IMR-90 (cell line): ENCODE data around the gene UBE2N. TPM values are rescaled to one million over a fixed set of nuclear protein-coding genes. Genes with fewer than 3 reads are reported as not detected.

ENCODE experiments used
- ATAC-seq: fragments of 200-7000 bp; cut with Tn5 transposase; 2 replicates; pipeline ENCODE4 v1.9.1; 2020; ENCODE audit warnings: low read depth, mild to moderate bottlenecking, moderate library complexity
- BruUV-seq: library from RNA; stranded (reverse); fragments of 400-500 nt; replicated peaks from 2 replicates; lab custom pipeline; 2021; lab: Mats Ljungman, UMichigan
- CTCF ChIA-PET: fragments of 300-600 bp; formaldehyde crosslinking; extraction: SDS; loops from one replicate; lab custom pipeline; 2021; ENCODE audit warnings: antibody characterized with exemption; lab: Yijun Ruan, JAX
- POLR2A ChIA-PET: fragments of 300-600 bp; sonication (Branson Sonifier 250); formaldehyde crosslinking; loops from one replicate; lab custom pipeline; 2022; ENCODE audit warnings: antibody characterized with exemption; ENCODE audit not compliant: unreplicated experiment; lab: Charles Lee
- DNase-seq: peaks from one replicate; pipeline ENCODE4 v3.0.0; 2013
- H2AFZ ChIP-seq: replicated peaks from 2 replicates; pipeline ENCODE3; 2013; ENCODE audit warnings: low read length, mild to moderate bottlenecking; ENCODE audit not compliant: poor library complexity
- H2AK5ac ChIP-seq: 2 replicates; pipeline ENCODE4 v1.6.1; 2013; ENCODE audit warnings: low read depth, low read length, inconsistent platforms
- H2AK9ac ChIP-seq: replicated peaks from 2 replicates; pipeline ENCODE3; 2013; ENCODE audit warnings: mild to moderate bottlenecking, low read depth, low read length, moderate library complexity; ENCODE audit not compliant: poor library complexity
- H2BK120ac ChIP-seq: 2 replicates; pipeline ENCODE4 v1.6.1; 2013; ENCODE audit warnings: low read depth, low read length, inconsistent platforms
- H2BK15ac ChIP-seq: 3 replicates; pipeline ENCODE4 v1.6.1; 2013; ENCODE audit warnings: low read depth, low read length, inconsistent platforms
- H2BK20ac ChIP-seq: 2 replicates; pipeline ENCODE4 v1.6.1; 2013; ENCODE audit warnings: low read depth, mild to moderate bottlenecking, inconsistent platforms, low read length, moderate library complexity
- H2BK5ac ChIP-seq: 2 replicates; pipeline ENCODE4 v1.6.1; 2013; ENCODE audit warnings: mild to moderate bottlenecking, low read depth, low read length, inconsistent platforms; ENCODE audit not compliant: poor library complexity, severe bottlenecking
- H3K14ac ChIP-seq: replicated peaks from 2 replicates; pipeline ENCODE4 v1.6.1; 2013; ENCODE audit warnings: low read depth, low read length, inconsistent platforms
- H3K18ac ChIP-seq: 2 replicates; pipeline ENCODE4 v1.6.1; 2013; ENCODE audit warnings: low read depth, low read length, control low read depth
- H3K23ac ChIP-seq: 2 replicates; pipeline ENCODE4 v1.6.1; 2013; ENCODE audit warnings: low read depth, low read length, inconsistent platforms
- H3K27ac ChIP-seq: 2 replicates; pipeline ENCODE4 v1.5.1; 2013; ENCODE audit warnings: mild to moderate bottlenecking, control low read depth, low read length; ENCODE audit not compliant: insufficient read depth
- H3K27me3 ChIP-seq: 2 replicates; pipeline ENCODE4 v1.6.1; 2013; ENCODE audit warnings: low read length; ENCODE audit not compliant: control insufficient read depth, insufficient read depth
- H3K36me3 ChIP-seq: 2 replicates; pipeline ENCODE4 v1.6.1; 2013; ENCODE audit warnings: low read length, mixed read lengths; ENCODE audit not compliant: control insufficient read depth, insufficient read depth
- H3K4ac ChIP-seq: 2 replicates; pipeline ENCODE4 v1.6.1; 2013; ENCODE audit warnings: low read depth, low read length, inconsistent platforms
- H3K4me1 ChIP-seq: 2 replicates; pipeline ENCODE4 v1.6.1; 2013; ENCODE audit warnings: low read length, mixed read lengths; ENCODE audit not compliant: control insufficient read depth, insufficient read depth
- H3K4me2 ChIP-seq: 2 replicates; pipeline ENCODE4 v1.6.1; 2013; ENCODE audit warnings: low read depth, mild to moderate bottlenecking, control low read depth, low read length, moderate library complexity
- H3K4me3 ChIP-seq: 2 replicates; pipeline ENCODE4 v1.5.1; 2013; ENCODE audit warnings: low read depth, mild to moderate bottlenecking, control low read depth, low read length, moderate library complexity; ENCODE audit not compliant: insufficient read depth
- H3K56ac ChIP-seq: 2 replicates; pipeline ENCODE4 v1.6.1; 2013; ENCODE audit warnings: low read length, inconsistent platforms; ENCODE audit not compliant: insufficient read depth; ENCODE audit errors: extremely low read depth
- H3K79me1 ChIP-seq, 2 experiments: 2 replicates each; pipeline ENCODE4 v1.6.1; 2013; ENCODE audit warnings: low read length in 2 of 2, inconsistent platforms in 1 of 2, low read depth in 1 of 2
- H3K9ac ChIP-seq: 2 replicates; pipeline ENCODE4 v1.6.1; 2013; ENCODE audit warnings: low read depth, low read length, control low read depth
- H3K9me1 ChIP-seq: 2 replicates; pipeline ENCODE4 v1.6.1; 2013; ENCODE audit warnings: low read length, inconsistent platforms; ENCODE audit not compliant: insufficient read depth
- H3K9me3 ChIP-seq: 2 replicates; pipeline ENCODE4 v1.6.1; 2013; ENCODE audit warnings: low read length; ENCODE audit not compliant: control insufficient read depth, insufficient read depth
- H4K20me1 ChIP-seq: 2 replicates; pipeline ENCODE4 v1.6.1; 2013; ENCODE audit warnings: low read length, inconsistent platforms; ENCODE audit not compliant: insufficient read depth
- H4K5ac ChIP-seq: 2 replicates; pipeline ENCODE4 v1.6.1; 2013; ENCODE audit warnings: mild to moderate bottlenecking, low read depth, low read length, control low read depth
- H4K8ac ChIP-seq, 2 experiments: 2 replicates each; pipeline ENCODE4 v1.6.1; 2013; ENCODE audit warnings: low read depth in 2 of 2, low read length in 2 of 2, control low read depth in 1 of 2, inconsistent platforms in 1 of 2
- H4K91ac ChIP-seq: 2 replicates; pipeline ENCODE4 v1.6.1; 2013; ENCODE audit warnings: low read depth, low read length, inconsistent platforms; ENCODE audit not compliant: insufficient read depth
- BHLHE40 ChIP-seq: fragments of 150-350 bp; IDR thresholded peaks from 2 replicates; pipeline ENCODE4 v1.6.1; 2016; ENCODE audit warnings: mild to moderate bottlenecking, low read depth, low read length
- CTCF ChIP-seq: conservative IDR thresholded peaks from 2 replicates; pipeline ENCODE4 v1.5.1; 2012; ENCODE audit warnings: mild to moderate bottlenecking, low read depth, low read length, improper control_type of control experiment
- ELK1 ChIP-seq: fragments of 150-350 bp; IDR thresholded peaks from 2 replicates; pipeline ENCODE4 v1.6.1; 2016; ENCODE audit warnings: low read depth, mild to moderate bottlenecking, low read length, moderate library complexity, borderline replicate concordance
- FOS ChIP-seq: fragments of 150-350 bp; IDR thresholded peaks from 2 replicates; pipeline ENCODE4 v1.6.1; 2016; ENCODE audit warnings: low read depth, low read length
- MAFK ChIP-seq: IDR thresholded peaks from 2 replicates; pipeline ENCODE4 v1.6.1; 2012; ENCODE audit warnings: low read depth, low read length, improper control_type of control experiment
- MAZ ChIP-seq: IDR thresholded peaks from 2 replicates; pipeline ENCODE4 v1.6.1; 2012; ENCODE audit warnings: low read depth, mild to moderate bottlenecking, low read length, improper control_type of control experiment, moderate library complexity, borderline replicate concordance
- POLR2A ChIP-seq: IDR thresholded peaks from 2 replicates; pipeline ENCODE4 v1.6.1; 2012; ENCODE audit warnings: mild to moderate bottlenecking, low read depth, low read length
- RAD21 ChIP-seq: IDR thresholded peaks from 2 replicates; pipeline ENCODE4 v1.6.1; 2012; ENCODE audit warnings: low read length, improper control_type of control experiment
- RCOR1 ChIP-seq: IDR thresholded peaks from 2 replicates; pipeline ENCODE4 v1.6.1; 2012; ENCODE audit warnings: mild to moderate bottlenecking, low read length, improper control_type of control experiment; ENCODE audit not compliant: insufficient replicate concordance
- RFX5 ChIP-seq: IDR thresholded peaks from 2 replicates; pipeline ENCODE4 v1.8.0; 2012; ENCODE audit warnings: low read depth, mild to moderate bottlenecking, low read length, moderate library complexity
- SMC3 ChIP-seq: fragments of 150-350 bp; IDR thresholded peaks from 2 replicates; pipeline ENCODE4 v1.6.1; 2016; ENCODE audit warnings: low read depth, mild to moderate bottlenecking, antibody characterized with exemption, low read length, moderate library complexity
- WGBS, 2 experiments: methylation state at CpG; one replicate each; pipeline versions ENCODE4 v1.1.5 to v1.1.7; 2013; ENCODE audit warnings: missing lambda C conversion rate in 2 of 2; ENCODE audit not compliant: insufficient read length in 1 of 2; ENCODE audit errors: extremely low coverage in 2 of 2; 5-methylcytosine and 5-hydroxymethylcytosine counted together
- dilution Hi-C: fragments of 300-500 bp; cut with HindIII; formaldehyde crosslinking; loops from one replicate; pipeline ENCODE4 v1.14.3; 2018; ENCODE audit warnings: low sequenced_read_pairs; ENCODE audit not compliant: unreplicated experiment
- in situ Hi-C: fragments of 300-500 bp; cut with MboI; formaldehyde crosslinking; loops from 3 replicates; pipeline ENCODE4 v1.14.3; 2019; ENCODE audit warnings: low sequenced_read_pairs, inconsistent platforms, mixed read lengths
- intact Hi-C: fragments of 100-400 bp; cut with micrococcal nuclease; formaldehyde crosslinking; loops from 2 replicates; pipeline ENCODE4 v1.10.0; 2022
- polyA plus RNA-seq, 3 experiments: library from polyadenylated mRNA; depleted of rRNA; stranded (reverse); fragments of >200 nt; gene quantifications; 2 replicates each; pipeline ENCODE4 v1.2.3, GENCODE V29; 2012; ENCODE audit warnings: low replicate concordance in 1 of 3
- total RNA-seq: library from RNA; depleted of rRNA; stranded (reverse); fragments of >200 nt; gene quantifications from 2 replicates; pipeline ENCODE4 v1.2.3, GENCODE V29; 2012

Gene UBE2N
- total and polyA plus RNA-seq, 2 of the 4 experiments (the other 2 are of a cell fraction) = 64.5 to 103 TPM

DNA sequence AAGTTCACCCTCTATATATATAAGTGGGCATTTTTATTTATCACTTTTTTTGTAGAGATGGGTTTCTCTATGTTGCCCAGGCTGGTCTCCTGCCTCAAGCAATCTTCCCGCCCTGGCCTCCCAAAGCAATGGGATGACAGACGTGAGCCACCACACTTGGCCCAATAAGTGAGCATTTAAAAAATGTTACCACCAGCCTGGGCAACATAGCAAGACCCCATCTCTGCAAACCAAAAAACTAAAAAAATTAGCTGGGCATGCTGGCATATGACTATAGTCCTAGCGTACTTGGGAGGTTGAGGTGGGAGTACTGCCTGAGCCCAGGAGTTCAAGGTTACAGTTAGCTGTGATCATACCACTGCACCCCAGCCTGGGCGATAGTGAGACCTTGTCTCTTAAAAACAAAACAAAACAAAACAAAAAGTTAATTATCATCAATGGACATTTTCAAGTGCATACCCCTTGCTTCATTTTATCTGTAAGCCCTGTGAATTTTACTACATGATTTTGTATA, 23.7 kb downstream of the UBE2N start:
- Histone ChIP-seq H2AK9ac (no peak overlapping the region), H3K9me3 (no peaks in the 10 kb centered on the region), H3K14ac (no peak overlapping the region), H3K36me3 (no peaks in the 10 kb centered on the region), H2AK5ac (no peak overlapping the region), H2BK120ac (no peak overlapping the region), H3K4me3 (no peak overlapping the region), H3K18ac (no peak overlapping the region), H3K4me2 (no peak overlapping the region), H2AFZ (no peak overlapping the region), H3K79me1 (peaks cover 12 to 39% of the 10 kb centered on the region in 2 experiments; a peak in 3 of 4 replicates), H3K56ac (no peak overlapping the region), H4K5ac (no peak overlapping the region), H4K91ac (no peak overlapping the region), H3K4ac (peak overlapping the region; percentile 9; the same call in 1 of the 2 replicates), H3K27me3 (no peaks in the 10 kb centered on the region), H2BK5ac (no peak overlapping the region), H3K9me1 (peaks cover 16% of the 10 kb centered on the region), H4K8ac (peak overlapping the region in 1 of 2 experiments; percentile 42; a peak in 1 of 4 replicates), H2BK15ac (peak overlapping the region; percentile 10; the same call in 1 of the 3 replicates), H3K27ac (no peak overlapping the region), H2BK20ac (no peak overlapping the region), H3K23ac (no peak overlapping the region), H3K9ac (no peak overlapping the region), H4K20me1 (peaks cover 27% of the 10 kb centered on the region), H3K4me1 (peaks cover 19% of the 10 kb centered on the region)
- ChIA-PET CTCF (no interaction called here), POLR2A (no interaction called here)
- ATAC-seq (no peak), DNase-seq (no peak)
- TF ChIP-seq POLR2A (no peak), RFX5 (no peak), FOS (no peak), BHLHE40 (no peak), CTCF (no peak), SMC3 (no peak), RCOR1 (no peak), ELK1 (no peak), RAD21 (no peak), MAZ (no peak), MAFK (no peak)
- BruUV-seq = no TSS peak
- intact Hi-C loops = loop anchor here (5.0 kb wide), 1 partner anchor 491 kb away; the partner anchor contains the start of gene EEA1
- dilution Hi-C loops = no loop called here
- no CpG with 5 or more reads among the region's 4 CpGs for WGBS, 2 experiments
- in situ Hi-C loops = loop anchor here (10.0 to 25.0 kb wide), 2 partner anchors 433 to 631 kb away; no protein-coding TSS in a partner anchor
